ENCODE measurements around the gene KCNF1.

KCNF1 gene

GRCh38 chr2:10873790-10874437 is 37.8 kb upstream of the KCNF1 start:
- Histone ChIP-seq H3K4me1 (ENCODE audit: control insufficient read depth, insufficient read depth, low read length) (peaks cover 13% of the 10 kb centered on the region), H3K9me3 (ENCODE audit: control insufficient read depth, low read length) (no peaks in the 10 kb centered on the region), H3K4me3 (ENCODE audit: low read length) (no peak overlapping the region), H3K9ac (ENCODE audit: low read length) (no peak overlapping the region), H3K36me3 (ENCODE audit: control insufficient read depth, insufficient read depth, low read length) (no peaks in the 10 kb centered on the region), H3K27me3 (ENCODE audit: control insufficient read depth, insufficient read depth, low read length) (no peaks in the 10 kb centered on the region)

DNA sequence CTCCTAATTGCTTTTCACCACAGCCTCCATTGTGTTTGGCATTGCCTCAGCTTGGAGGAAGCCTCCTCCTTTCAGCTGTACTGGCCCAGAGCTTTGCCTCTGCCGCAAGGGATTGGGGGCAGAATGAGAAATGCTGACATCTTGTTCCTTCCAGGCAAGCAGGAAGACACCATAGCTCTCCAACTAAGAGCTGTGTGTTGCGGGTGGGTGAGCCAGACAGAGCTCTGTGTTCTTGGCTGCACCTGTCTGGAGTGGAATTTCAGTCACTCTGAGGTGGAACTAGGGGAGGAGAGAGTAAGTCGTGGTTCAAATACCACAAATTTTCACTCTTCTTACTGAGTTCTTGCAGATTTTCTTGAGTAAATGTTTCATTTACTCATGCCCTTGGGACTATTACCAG is 36.6 kb upstream of the KCNF1 start:
- no peaks in the 10 kb centered on the region for H3K27me3 ChIP-seq (ENCODE audit: control insufficient read depth, insufficient read depth, low read length)
- H3K4me3 ChIP-seq (ENCODE audit: low read length): no peak overlapping the region
- H3K4me1 ChIP-seq (ENCODE audit: control insufficient read depth, insufficient read depth, low read length): peaks cover 13% of the 10 kb centered on the region
- no peak overlapping the region for H3K9ac ChIP-seq (ENCODE audit: low read length)
- no peaks in the 10 kb centered on the region for H3K9me3 ChIP-seq (ENCODE audit: control insufficient read depth, low read length)
- no peaks in the 10 kb centered on the region for H3K36me3 ChIP-seq (ENCODE audit: control insufficient read depth, insufficient read depth, low read length)

DNA sequence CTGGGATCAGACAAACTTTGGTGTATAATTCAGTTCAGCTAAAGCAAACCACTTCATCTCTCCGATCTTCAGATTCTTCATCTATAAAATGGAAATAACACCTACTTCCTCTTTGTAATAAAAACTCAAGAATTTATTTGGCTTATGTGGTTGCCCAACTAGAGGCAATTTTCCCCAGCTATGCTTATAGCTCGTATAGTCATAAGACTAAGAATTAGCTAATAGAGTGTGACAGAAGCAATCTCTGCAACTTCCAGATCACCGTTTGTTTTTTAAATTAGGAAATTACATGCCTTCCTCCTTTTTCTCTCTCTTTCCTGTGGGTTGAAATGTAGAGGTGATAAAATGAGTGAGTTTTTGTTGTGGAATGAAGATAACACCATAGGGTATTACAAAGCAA is 35.3 kb upstream of the KCNF1 start:
- no peaks in the 10 kb centered on the region for H3K36me3 ChIP-seq (ENCODE audit: control insufficient read depth, insufficient read depth, low read length)
- no peaks in the 10 kb centered on the region for H3K27me3 ChIP-seq (ENCODE audit: control insufficient read depth, insufficient read depth, low read length)
- no peak overlapping the region for H3K9ac ChIP-seq (ENCODE audit: low read length)
- H3K4me1 ChIP-seq (ENCODE audit: control insufficient read depth, insufficient read depth, low read length): peaks cover 13% of the 10 kb centered on the region
- no peak overlapping the region for H3K4me3 ChIP-seq (ENCODE audit: low read length)
- H3K9me3 ChIP-seq (ENCODE audit: control insufficient read depth, low read length): no peaks in the 10 kb centered on the region

DNA sequence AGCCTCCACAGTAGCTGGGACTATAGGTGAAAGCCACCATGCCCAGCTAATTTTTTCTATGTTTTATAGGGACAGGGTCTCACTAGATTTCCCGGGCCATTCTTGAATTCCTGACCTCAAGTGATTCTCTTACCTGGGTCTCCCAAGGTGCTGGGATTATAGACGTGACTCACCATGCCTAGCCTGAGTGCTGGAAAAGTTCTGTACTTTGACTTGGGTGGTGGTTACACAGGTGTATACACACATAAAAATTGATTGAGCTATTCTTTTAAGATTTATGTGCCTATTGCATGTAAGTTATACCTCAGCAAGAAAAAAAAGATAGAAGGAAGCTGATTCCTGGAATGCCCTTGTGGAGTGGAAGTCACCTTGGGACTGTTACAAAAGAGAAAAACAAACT is 34.8 kb upstream of the KCNF1 start:
- Histone ChIP-seq H3K27me3 (ENCODE audit: control insufficient read depth, insufficient read depth, low read length) (no peaks in the 10 kb centered on the region), H3K4me3 (ENCODE audit: low read length) (no peak overlapping the region), H3K36me3 (ENCODE audit: control insufficient read depth, insufficient read depth, low read length) (no peaks in the 10 kb centered on the region), H3K9ac (ENCODE audit: low read length) (no peak overlapping the region), H3K4me1 (ENCODE audit: control insufficient read depth, insufficient read depth, low read length) (peaks cover 13% of the 10 kb centered on the region), H3K9me3 (ENCODE audit: control insufficient read depth, low read length) (no peaks in the 10 kb centered on the region)

- Histone ChIP-seq H3K27me3 (ENCODE audit: control insufficient read depth, insufficient read depth, low read length) (no peaks in the 10 kb centered on the region), H3K4me1 (ENCODE audit: control insufficient read depth, insufficient read depth, low read length) (peaks cover 13% of the 10 kb centered on the region), H3K9me3 (ENCODE audit: control insufficient read depth, low read length) (no peaks in the 10 kb centered on the region), H3K4me3 (ENCODE audit: low read length) (no peak overlapping the region), H3K9ac (ENCODE audit: low read length) (no peak overlapping the region), H3K36me3 (ENCODE audit: control insufficient read depth, insufficient read depth, low read length) (no peaks in the 10 kb centered on the region)
Measured at GRCh38 chr2:10877651-10878111, 34.1 kb upstream of the KCNF1 start.

DNA sequence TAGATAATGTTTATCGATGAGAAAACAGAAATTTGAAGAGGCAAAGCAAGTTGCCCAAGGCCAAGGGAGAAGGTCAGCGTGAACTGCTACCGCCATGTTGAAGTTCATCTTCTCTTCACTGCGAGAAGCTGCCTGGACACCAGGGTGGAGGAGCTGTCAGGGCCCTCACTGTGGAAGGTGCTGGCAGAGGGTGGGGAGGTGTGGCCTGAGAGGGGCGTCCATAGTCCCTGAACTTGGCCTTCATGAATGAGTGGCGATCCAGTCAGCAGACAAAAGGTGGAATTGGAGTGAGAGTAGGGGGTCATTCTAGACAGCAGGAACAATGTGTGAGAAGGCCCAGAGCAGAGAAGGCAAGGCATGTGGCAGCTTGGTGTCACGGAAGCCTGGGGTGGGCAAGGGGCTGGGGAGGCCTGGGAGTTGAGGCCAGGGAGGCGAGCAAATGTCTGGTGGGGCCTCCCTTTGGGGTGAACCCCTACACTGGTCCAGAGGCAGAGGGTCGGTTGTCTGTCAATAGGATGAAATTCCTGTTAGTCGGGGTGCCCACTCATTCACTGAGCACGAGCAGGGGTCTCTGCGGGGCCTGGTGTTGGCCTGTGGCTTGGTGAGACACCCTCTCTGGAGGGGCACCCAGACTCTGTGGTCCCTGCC is 33.3 kb upstream of the KCNF1 start:
- Histone ChIP-seq H3K9ac (ENCODE audit: low read length) (no peak overlapping the region), H3K9me3 (ENCODE audit: control insufficient read depth, low read length) (no peaks in the 10 kb centered on the region), H3K36me3 (ENCODE audit: control insufficient read depth, insufficient read depth, low read length) (no peaks in the 10 kb centered on the region), H3K27me3 (ENCODE audit: control insufficient read depth, insufficient read depth, low read length) (no peaks in the 10 kb centered on the region), H3K4me1 (ENCODE audit: control insufficient read depth, insufficient read depth, low read length) (peaks cover 13% of the 10 kb centered on the region), H3K4me3 (ENCODE audit: low read length) (no peak overlapping the region)

DNA sequence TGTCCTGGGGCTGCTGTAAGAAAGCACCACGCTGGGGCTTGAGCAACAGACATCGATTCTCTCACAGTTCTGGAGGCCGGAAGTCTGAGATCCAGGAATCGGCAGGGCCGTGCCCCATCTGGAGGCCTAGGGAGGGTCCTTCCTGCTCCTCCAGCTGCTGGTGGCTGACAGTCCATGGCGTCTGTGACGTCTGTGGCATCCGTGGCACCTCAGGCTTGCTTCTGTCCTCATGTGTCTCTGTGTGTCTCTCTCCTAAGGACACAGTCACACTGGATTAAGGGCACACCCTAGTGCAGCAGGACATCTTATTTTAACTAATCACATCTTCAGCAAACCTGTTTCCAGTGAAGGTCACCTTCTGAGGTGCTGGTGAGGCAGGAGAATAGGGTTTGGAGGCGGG is 32.6 kb upstream of the KCNF1 start:
- no peaks in the 10 kb centered on the region for H3K27me3 ChIP-seq (ENCODE audit: control insufficient read depth, insufficient read depth, low read length)
- no peaks in the 10 kb centered on the region for H3K9me3 ChIP-seq (ENCODE audit: control insufficient read depth, low read length)
- peaks cover 13% of the 10 kb centered on the region for H3K4me1 ChIP-seq (ENCODE audit: control insufficient read depth, insufficient read depth, low read length)
- no peak overlapping the region for H3K4me3 ChIP-seq (ENCODE audit: low read length)
- H3K36me3 ChIP-seq (ENCODE audit: control insufficient read depth, insufficient read depth, low read length): no peaks in the 10 kb centered on the region
- H3K9ac ChIP-seq (ENCODE audit: low read length): no peak overlapping the region

GRCh38 chr2:10879624-10880585 is 31.8 kb upstream of the KCNF1 start:
- Histone ChIP-seq H3K36me3 (ENCODE audit: control insufficient read depth, insufficient read depth, low read length) (no peaks in the 10 kb centered on the region), H3K4me3 (ENCODE audit: low read length) (no peak overlapping the region), H3K9ac (ENCODE audit: low read length) (no peak overlapping the region), H3K27me3 (ENCODE audit: control insufficient read depth, insufficient read depth, low read length) (no peaks in the 10 kb centered on the region), H3K4me1 (ENCODE audit: control insufficient read depth, insufficient read depth, low read length) (peaks cover 13% of the 10 kb centered on the region), H3K9me3 (ENCODE audit: control insufficient read depth, low read length) (no peaks in the 10 kb centered on the region)

- H3K36me3 ChIP-seq (ENCODE audit: control insufficient read depth, insufficient read depth, low read length): no peaks in the 10 kb centered on the region
- no peak overlapping the region for H3K9ac ChIP-seq (ENCODE audit: low read length)
- H3K4me3 ChIP-seq (ENCODE audit: low read length): no peak overlapping the region
- no peaks in the 10 kb centered on the region for H3K9me3 ChIP-seq (ENCODE audit: control insufficient read depth, low read length)
- H3K27me3 ChIP-seq (ENCODE audit: control insufficient read depth, insufficient read depth, low read length): no peaks in the 10 kb centered on the region
- peaks cover 13% of the 10 kb centered on the region for H3K4me1 ChIP-seq (ENCODE audit: control insufficient read depth, insufficient read depth, low read length)
Measured at GRCh38 chr2:10880586-10881321, 31.0 kb upstream of the KCNF1 start.

- H3K4me1 ChIP-seq (ENCODE audit: control insufficient read depth, insufficient read depth, low read length): peaks cover 4% of the 10 kb centered on the region
- no peaks in the 10 kb centered on the region for H3K27me3 ChIP-seq (ENCODE audit: control insufficient read depth, insufficient read depth, low read length)
- H3K9me3 ChIP-seq (ENCODE audit: control insufficient read depth, low read length): no peaks in the 10 kb centered on the region
- H3K4me3 ChIP-seq (ENCODE audit: low read length): no peak overlapping the region
- H3K36me3 ChIP-seq (ENCODE audit: control insufficient read depth, insufficient read depth, low read length): no peaks in the 10 kb centered on the region
- no peak overlapping the region for H3K9ac ChIP-seq (ENCODE audit: low read length)
Measured at GRCh38 chr2:10882568-10882967, 29.2 kb upstream of the KCNF1 start.

DNA sequence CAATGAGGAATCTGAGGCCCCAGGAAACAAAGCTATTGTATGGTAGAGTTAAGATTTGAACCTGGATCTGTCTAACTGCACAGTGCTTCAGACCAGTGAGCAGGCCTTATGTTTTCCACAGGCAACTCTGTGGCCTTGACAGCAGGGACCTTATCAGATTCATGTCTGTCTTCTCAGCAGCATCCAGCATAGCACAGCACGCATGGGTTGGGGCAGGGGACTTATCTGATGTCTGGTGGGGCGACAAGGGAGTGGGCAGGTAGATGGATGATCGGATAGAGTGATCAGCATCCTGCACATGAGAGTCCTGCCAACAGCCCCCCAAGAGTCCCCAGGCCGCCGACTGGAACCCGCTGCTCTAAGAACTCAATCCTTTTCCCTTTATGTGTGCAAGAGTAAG is 28.7 kb upstream of the KCNF1 start:
- H3K36me3 ChIP-seq (ENCODE audit: control insufficient read depth, insufficient read depth, low read length): no peaks in the 10 kb centered on the region
- no peaks in the 10 kb centered on the region for H3K4me1 ChIP-seq (ENCODE audit: control insufficient read depth, insufficient read depth, low read length)
- no peaks in the 10 kb centered on the region for H3K9me3 ChIP-seq (ENCODE audit: control insufficient read depth, low read length)
- H3K27me3 ChIP-seq (ENCODE audit: control insufficient read depth, insufficient read depth, low read length): no peaks in the 10 kb centered on the region
- H3K9ac ChIP-seq (ENCODE audit: low read length): no peak overlapping the region
- no peak overlapping the region for H3K4me3 ChIP-seq (ENCODE audit: low read length)

Data from mucosa of stomach (tissue), 1 donor.